GM23248 (cell line): Measurements from ENCODE around the gene MTMR11. TPM values are rescaled to one million over a fixed set of nuclear protein-coding genes. Genes with fewer than 3 reads are reported as not detected.
"Not testable (repeated sequence)": the region's sequence is repeated elsewhere in the genome, so short reads cannot be mapped to it uniquely, and the experiment has no call there.

Experiments used
- DNase-seq: peaks from one replicate; pipeline ENCODE4 v3.0.0-alpha.2; 2015
- H2AFZ ChIP-seq: fragments of 200-600 bp; sonication (generic); 2 replicates; pipeline ENCODE4 v1.6.1; 2016; ENCODE audit warnings: antibody characterized with exemption
- H3F3A ChIP-seq: fragments of 200-600 bp; sonication (generic); 2 replicates; pipeline ENCODE4 v1.6.1; 2016; ENCODE audit warnings: mild to moderate bottlenecking, antibody characterized with exemption, mixed run types; ENCODE audit not compliant: insufficient read depth
- H3K27ac ChIP-seq: fragments of 200-600 bp; sonication (generic); 2 replicates; pipeline ENCODE4 v1.5.1; 2016; ENCODE audit warnings: mild to moderate bottlenecking
- H3K27me3 ChIP-seq: fragments of 200-600 bp; sonication (generic); replicated peaks from 2 replicates; pipeline ENCODE4 v1.6.1; 2016; ENCODE audit warnings: mild to moderate bottlenecking; ENCODE audit not compliant: insufficient read depth
- H3K36me3 ChIP-seq: fragments of 200-600 bp; sonication (generic); 2 replicates; pipeline ENCODE4 v1.6.1; 2016; ENCODE audit warnings: low read depth, mild to moderate bottlenecking
- H3K4me1 ChIP-seq: fragments of 200-600 bp; sonication (generic); 2 replicates; pipeline ENCODE4 v1.6.1; 2016; ENCODE audit warnings: mild to moderate bottlenecking; ENCODE audit not compliant: insufficient read depth
- H3K4me2 ChIP-seq: fragments of 200-600 bp; sonication (generic); one replicate; pipeline ENCODE4 v1.6.1; 2016; ENCODE audit warnings: mild to moderate bottlenecking; ENCODE audit not compliant: unreplicated experiment
- H3K4me3 ChIP-seq: fragments of 200-600 bp; sonication (generic); 2 replicates; pipeline ENCODE4 v1.5.1; 2016; ENCODE audit warnings: mild to moderate bottlenecking
- H3K79me2 ChIP-seq: fragments of 200-600 bp; sonication (generic); 2 replicates; pipeline ENCODE4 v1.6.1; 2016; ENCODE audit warnings: mild to moderate bottlenecking; ENCODE audit not compliant: insufficient read depth
- H3K9ac ChIP-seq: fragments of 200-600 bp; sonication (generic); 2 replicates; pipeline ENCODE4 v1.6.1; 2016; ENCODE audit warnings: mild to moderate bottlenecking
- H3K9me2 ChIP-seq: fragments of 200-600 bp; sonication (generic); 2 replicates; pipeline ENCODE4 v1.6.1; 2016; ENCODE audit warnings: mixed run types, mild to moderate bottlenecking, moderate library complexity; ENCODE audit not compliant: insufficient read depth
- H3K9me3 ChIP-seq: fragments of 200-600 bp; sonication (generic); one replicate; pipeline ENCODE4 v1.6.1; 2017; ENCODE audit warnings: low read depth
- H4K20me1 ChIP-seq: fragments of 200-600 bp; sonication (generic); 2 replicates; pipeline ENCODE4 v1.6.0; 2016; ENCODE audit not compliant: insufficient read depth
- EZH2 ChIP-seq: fragments of 200-600 bp; sonication (generic); IDR thresholded peaks from 2 replicates; pipeline ENCODE4 v1.6.1; 2018; ENCODE audit warnings: antibody characterized with exemption, mild to moderate bottlenecking; ENCODE audit not compliant: insufficient read depth, poor library complexity, severe bottlenecking
- EZH2phosphoT487 ChIP-seq: fragments of 200-600 bp; sonication (generic); IDR thresholded peaks from 2 replicates; pipeline ENCODE4 v1.6.1; 2018; ENCODE audit warnings: antibody characterized with exemption, moderate library complexity, mild to moderate bottlenecking, low read depth; ENCODE audit not compliant: insufficient read depth
- WGBS, 2 experiments: methylation state at CpG; one replicate each; pipeline ENCODE4 v1.1.6; 2015 to 2017; ENCODE audit warnings: low lambda C conversion rate in 2 of 2, low coverage in 1 of 2; ENCODE audit errors: missing lambda C conversion rate in 2 of 2; 5-methylcytosine and 5-hydroxymethylcytosine counted together
- in situ Hi-C: fragments of 300-500 bp; cut with MboI; formaldehyde crosslinking; loops from 2 replicates; pipeline ENCODE4 v1.15.0; 2020
- polyA plus RNA-seq: library from polyadenylated mRNA; unstranded; fragments of >200 nt; fragmentation: Nextera tagmentation; extraction: Ambion mirVana; gene quantifications from 2 replicates; pipeline ENCODE4 v1.2.1, GENCODE V29; 2016
- total RNA-seq: library from RNA; depleted of rRNA; stranded (reverse); fragments of >200 nt; shearing (Covaris generic); gene quantifications from 2 replicates; pipeline ENCODE4 v1.2.3, GENCODE V29; 2014

Gene MTMR11
- total and polyA plus RNA-seq, 2 experiments from 2014 or later, result 12.4 to 13.1 TPM

GRCh38 chr1:149962039-149962647 is 25.5 kb upstream of the MTMR11 start:
- no peak overlapping the region for H3K4me3 ChIP-seq
- peak overlapping the region; percentile 29 for H3K27ac ChIP-seq
- DNase-seq, result peak; percentile 83
- H3K9ac ChIP-seq, result no peak overlapping the region
- no peak for TF ChIP-seq EZH2
- TF ChIP-seq EZH2phosphoT487, result no peak
- H2AFZ ChIP-seq, result no peak overlapping the region
- no peaks in the 10 kb centered on the region for H3K27me3 ChIP-seq
- 17 to 23% methylated on average over 3 of the region's 3 CpGs for WGBS, 2 experiments
- H4K20me1 ChIP-seq, result no peaks in the 10 kb centered on the region
- in situ Hi-C loops, result loop anchor here (10.0 kb wide), 2 partner anchors 93 to 213 kb away; no protein-coding TSS in a partner anchor
- peaks cover 25% of the 10 kb centered on the region for H3F3A ChIP-seq
- peaks cover 40% of the 10 kb centered on the region for H3K79me2 ChIP-seq
- no peak overlapping the region for H3K4me2 ChIP-seq
- H3K9me3 ChIP-seq, result no peaks in the 10 kb centered on the region
- 0 out of 2 replicates have a peak, but pooled peaks cover 3% of the 10 kb centered on the region for H3K4me1 ChIP-seq
- peaks cover 54% of the 10 kb centered on the region for H3K36me3 ChIP-seq
- no peaks in the 10 kb centered on the region for H3K9me2 ChIP-seq

GRCh38 chr1:149957548-149957947 is 20.9 kb upstream of the MTMR11 start:
- peaks cover 23% of the 10 kb centered on the region for H3K79me2 ChIP-seq
- DNase-seq, H3K4me2 ChIP-seq, in situ Hi-C loops, H3K9me3 ChIP-seq, H3K4me3 ChIP-seq, H3K27me3 ChIP-seq, H3F3A ChIP-seq, H4K20me1 ChIP-seq, H3K4me1 ChIP-seq, H2AFZ ChIP-seq, H3K9me2 ChIP-seq, H3K27ac ChIP-seq, H3K9ac ChIP-seq: not testable (repeated sequence)
- peaks cover 33% of the 10 kb centered on the region; the same call in 1 of the 2 replicates for H3K36me3 ChIP-seq
- 99 to 100% methylated on average over 11 to 13 of the region's 14 CpGs for WGBS, 2 experiments

GRCh38 chr1:149949911-149950310 is 13.2 kb upstream of the MTMR11 start:
- Histone ChIP-seq H3K36me3 (peaks cover 34% of the 10 kb centered on the region; the same call in 1 of the 2 replicates), H3K9me2 (no peaks in the 10 kb centered on the region), H3K9me3 (no peaks in the 10 kb centered on the region), H3K27me3 (no peaks in the 10 kb centered on the region), H3K27ac (no peak overlapping the region), H2AFZ (no peak overlapping the region), H4K20me1 (no peaks in the 10 kb centered on the region), H3F3A (no peaks in the 10 kb centered on the region), H3K9ac (no peak overlapping the region), H3K4me1 (no peaks in the 10 kb centered on the region), H3K4me2 (no peak overlapping the region), H3K79me2 (peaks cover 8% of the 10 kb centered on the region; the same call in 1 of the 2 replicates), H3K4me3 (no peak overlapping the region)
- DNase-seq, result no peak
- in situ Hi-C loops, result no loop called here
- WGBS, 2 experiments, result 72 to 77% methylated on average over 6 of the region's 6 CpGs
- TF ChIP-seq EZH2phosphoT487 (no peak), EZH2 (no peak)

GRCh38 chr1:149945206-149945605 is 8.5 kb upstream of the MTMR11 start:
- Histone ChIP-seq H3K9me3 (no peaks in the 10 kb centered on the region), H3K9me2 (no peaks in the 10 kb centered on the region), H3K79me2 (no peaks in the 10 kb centered on the region), H3F3A (peaks cover 25% of the 10 kb centered on the region), H3K27me3 (no peaks in the 10 kb centered on the region), H3K4me1 (no peaks in the 10 kb centered on the region), H4K20me1 (no peaks in the 10 kb centered on the region), H3K27ac (no peak overlapping the region), H3K4me3 (no peak overlapping the region), H3K36me3 (peaks cover 40% of the 10 kb centered on the region; the same call in 1 of the 2 replicates), H2AFZ (no peak overlapping the region), H3K9ac (no peak overlapping the region), H3K4me2 (no peak overlapping the region)
- no peak for TF ChIP-seq EZH2phosphoT487
- no peak for TF ChIP-seq EZH2
- DNase-seq, result no peak
- in situ Hi-C loops, result no loop called here
- WGBS, 2 experiments, result 94 to 99% methylated on average over 4 of the region's 4 CpGs
